Left lung (tissue), 10 donors: Measurements from ENCODE around the gene LMTK3. TPM values are rescaled to one million over a fixed set of nuclear protein-coding genes. Genes with fewer than 3 reads are reported as not detected.

Experiments used
- ATAC-seq: fragments of 200-7000 bp; cut with Tn5 transposase; one replicate; pipeline ENCODE4 v1.9.1; 2020; ENCODE audit warnings: moderate library complexity
- DNase-seq, 4 donors: peaks; one replicate each; pipeline ENCODE4 v3.0.0-alpha.2; 2013 to 2020
- H3K27ac ChIP-seq, 2 donors: fragments of 200-600 bp; sonication (generic) in 1 of 2; one replicate each; pipeline versions ENCODE4 v1.5.0 to v1.8.0; 2020 to 2021
- H3K27me3 ChIP-seq, 2 donors: fragments of 200-600 bp; sonication (generic) in 1 of 2; one replicate each; pipeline versions ENCODE4 v1.5.0 to v1.8.0; 2020 to 2021
- H3K36me3 ChIP-seq, 2 donors: fragments of 200-600 bp; sonication (generic) in 1 of 2; one replicate each; pipeline versions ENCODE4 v1.5.0 to v1.8.0; 2020 to 2021
- H3K4me1 ChIP-seq, 2 donors: fragments of 200-600 bp; one replicate each; pipeline ENCODE4 v1.8.0; 2021
- H3K4me3 ChIP-seq, 2 donors: fragments of 200-600 bp; sonication (generic) in 1 of 2; one replicate each; pipeline versions ENCODE4 v1.5.0 to v1.8.0; 2020 to 2021; ENCODE audit warnings: mild to moderate bottlenecking in 1 of 2
- H3K9me3 ChIP-seq, 2 donors: fragments of 200-600 bp; sonication (generic) in 1 of 2; one replicate each; pipeline versions ENCODE4 v1.5.0 to v1.8.0; 2020 to 2021
- CTCF ChIP-seq, 2 donors: fragments of 200-600 bp; sonication (generic) in 1 of 2; IDR thresholded peaks; one replicate each; pipeline versions ENCODE4 v1.5.0 to v1.8.0; 2021; ENCODE audit warnings: antibody characterized with exemption in 2 of 2
- intact Hi-C, 2 donors: fragments of 100-400 bp; cut with DNase I; formaldehyde crosslinking; loops; one replicate each; pipeline versions ENCODE4 v1.11.2 to v1.14.2; 2022
- polyA plus RNA-seq, 6 donors: library from polyadenylated mRNA; unstranded; fragments of 120-200 nt; gene quantifications; one replicate each; pipeline ENCODE4 v1.2.1, GENCODE V29; 2013; ENCODE audit not compliant: insufficient read length in 6 of 6
- total RNA-seq, 2 donors: library from RNA; stranded (reverse); fragmentation: NEBNext Ultra II Directional; extraction: Animal tissue kit (Norgen Biotek cat#: 25700); gene quantifications; one replicate each; pipeline ENCODE4 v1.2.1, GENCODE V29; 2021
- donor health status: DM: no; HTN: yes; CAD: no.
- donor health status: DM: no; HTN: no; CAD: no.

The LMTK3 gene
- total and polyA plus RNA-seq, 8 donors: 1.7 to 9.5 (median 3.1) TPM

- peak; percentile 68 to 95 (median 86) for DNase-seq
- ATAC-seq: peak; percentile 83
- peak within 1 kb of the TSS; percentile 95 to 96 for H3K27ac ChIP-seq
- H3K27me3 ChIP-seq: no peaks in the 10 kb centered on the region
- peak within 1 kb of the TSS; percentile 94 to 100 for H3K4me3 ChIP-seq
- peaks cover 0 to 43% of the 10 kb centered on the region in 2 donors for H3K36me3 ChIP-seq
- no peak for TF ChIP-seq CTCF (IDR thresholded peaks at IDR 0.05)
- H3K9me3 ChIP-seq: no peaks in the 10 kb centered on the region
- H3K4me1 ChIP-seq: peaks cover 13 to 19% of the 10 kb centered on the region in 2 donors
- intact Hi-C loops: no loop called here
These were observed 42.2 kb downstream of the LMTK3 start, which contains the start of gene CYTH2 for GRCh38 chr19:48469289-48469881. Gene CYTH2, plus strand, starts transcription at chr19:48469369. Its CDS starts 139 bp downstream, at chr19:48469508.

- ATAC-seq: peak; percentile 96
These were observed 42.8 kb downstream of the LMTK3 start for GRCh38 chr19:48468772-48469288.

GRCh38 chr19:48466561-48467325 is 44.9 kb downstream of the LMTK3 start:
- TF ChIP-seq CTCF (IDR thresholded peaks at IDR 0.05): no peak
- Histone ChIP-seq H3K36me3 (peaks cover 0 to 23% of the 10 kb centered on the region in 2 donors), H3K27ac (no peak overlapping the region), H3K4me1 (peaks cover 13 to 19% of the 10 kb centered on the region in 2 donors), H3K4me3 (no peak overlapping the region), H3K27me3 (no peaks in the 10 kb centered on the region), H3K9me3 (no peaks in the 10 kb centered on the region)
- intact Hi-C loops: no loop called here
- DNase-seq: peak in 1 of 4 donors; percentile 43
- no peak for ATAC-seq

More at GRCh38 chr19:48468772-48469288, 42.8 kb downstream of the LMTK3 start:
- Histone ChIP-seq H3K4me1 (peaks cover 13 to 19% of the 10 kb centered on the region in 2 donors), H3K27ac (peak overlapping the region; percentile 95 to 96), H3K27me3 (no peaks in the 10 kb centered on the region), H3K36me3 (peaks cover 0 to 37% of the 10 kb centered on the region in 2 donors), H3K9me3 (no peaks in the 10 kb centered on the region), H3K4me3 (peak overlapping the region; percentile 94 to 100)
- intact Hi-C loops: no loop called here
- TF ChIP-seq CTCF (IDR thresholded peaks at IDR 0.05): no peak
- peak; percentile 98 to 100 (median 100) for DNase-seq

GRCh38 chr19:48465215-48465614 is 46.4 kb downstream of the LMTK3 start:
- H3K27me3 ChIP-seq: no peaks in the 10 kb centered on the region
- H3K36me3 ChIP-seq: peaks cover 0 to 10% of the 10 kb centered on the region in 2 donors
- no peak for TF ChIP-seq CTCF (IDR thresholded peaks at IDR 0.05)
- ATAC-seq (no peak), DNase-seq (no peak)
- intact Hi-C loops: no loop called here
- H3K9me3 ChIP-seq: no peaks in the 10 kb centered on the region
- H3K4me3 ChIP-seq: no peak overlapping the region
- H3K27ac ChIP-seq: no peak overlapping the region
- H3K4me1 ChIP-seq: peaks cover 7 to 13% of the 10 kb centered on the region in 2 donors
